Measurements from ENCODE around the gene NHSL2.
A peak's percentile ranks its signal among the peaks of the same experiment; 100 is the strongest.

The NHSL2 gene

DNA sequence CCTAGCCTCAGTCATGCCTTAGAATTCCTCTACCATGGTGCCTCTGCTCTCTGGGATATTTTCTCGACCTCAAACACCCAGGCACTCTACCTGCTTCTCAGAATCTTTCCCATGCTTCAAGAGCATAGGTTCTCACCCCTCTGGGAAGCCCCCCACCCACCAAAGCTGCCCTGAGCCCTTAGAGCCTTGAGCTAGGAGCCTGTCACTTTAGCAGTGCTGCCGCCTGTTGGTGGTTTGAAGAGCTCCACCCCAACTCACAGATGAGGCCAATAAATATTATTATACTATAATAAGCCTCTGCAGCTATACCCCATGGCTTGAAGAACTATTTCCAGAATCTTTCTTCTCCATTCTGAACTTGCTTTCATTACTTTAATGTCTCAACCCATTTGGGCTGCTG, 111.3 kb downstream of the NHSL2 start:
- DNase-seq: peak; percentile 10

DNA sequence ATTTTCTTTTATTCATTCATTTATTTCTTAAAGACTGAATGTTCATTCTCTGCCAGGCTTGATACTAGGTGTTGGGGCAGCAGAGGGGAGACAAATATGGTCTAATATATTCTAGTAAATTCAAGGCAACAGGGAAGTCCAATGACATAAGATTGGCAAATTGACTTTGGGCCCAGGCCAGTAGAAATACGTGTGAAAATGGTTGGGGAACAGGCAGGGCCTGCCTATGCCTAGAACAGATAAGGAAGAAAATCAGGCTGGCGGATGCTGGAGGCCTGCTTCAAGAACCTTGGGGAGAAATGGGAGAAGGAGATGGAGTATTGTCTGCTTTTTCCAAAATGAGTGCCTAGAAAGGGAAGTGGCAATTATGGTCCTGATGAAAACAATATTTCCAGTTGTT, 112.4 kb downstream of the NHSL2 start:
- DNase-seq: no peak

DNA sequence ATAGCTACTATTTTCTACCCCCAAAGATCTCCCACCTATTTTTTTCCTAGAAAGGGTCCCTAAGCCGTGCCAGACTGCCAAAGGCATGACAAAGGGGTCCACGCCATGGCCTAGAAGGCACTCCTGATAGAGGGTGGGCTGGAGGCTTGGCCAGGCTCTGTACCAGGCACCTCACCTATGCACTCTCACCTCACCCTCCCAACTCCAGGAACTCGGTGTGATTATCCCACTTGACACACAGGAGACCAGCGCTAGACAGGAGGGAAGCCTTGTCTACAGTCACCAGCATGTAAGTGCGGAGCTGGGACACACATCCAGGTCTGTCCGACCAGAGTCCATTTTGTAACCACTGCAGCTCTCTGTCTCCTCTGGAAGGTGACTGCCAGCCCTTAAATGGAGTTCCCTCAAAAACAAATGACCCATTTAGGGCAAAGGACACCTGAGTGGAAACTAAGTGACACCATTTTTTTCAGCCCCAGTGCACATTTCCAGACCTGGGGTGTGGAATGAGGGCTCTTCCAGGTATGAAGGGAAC, 114.7 kb downstream of the NHSL2 start:
- no peak for DNase-seq

DNA sequence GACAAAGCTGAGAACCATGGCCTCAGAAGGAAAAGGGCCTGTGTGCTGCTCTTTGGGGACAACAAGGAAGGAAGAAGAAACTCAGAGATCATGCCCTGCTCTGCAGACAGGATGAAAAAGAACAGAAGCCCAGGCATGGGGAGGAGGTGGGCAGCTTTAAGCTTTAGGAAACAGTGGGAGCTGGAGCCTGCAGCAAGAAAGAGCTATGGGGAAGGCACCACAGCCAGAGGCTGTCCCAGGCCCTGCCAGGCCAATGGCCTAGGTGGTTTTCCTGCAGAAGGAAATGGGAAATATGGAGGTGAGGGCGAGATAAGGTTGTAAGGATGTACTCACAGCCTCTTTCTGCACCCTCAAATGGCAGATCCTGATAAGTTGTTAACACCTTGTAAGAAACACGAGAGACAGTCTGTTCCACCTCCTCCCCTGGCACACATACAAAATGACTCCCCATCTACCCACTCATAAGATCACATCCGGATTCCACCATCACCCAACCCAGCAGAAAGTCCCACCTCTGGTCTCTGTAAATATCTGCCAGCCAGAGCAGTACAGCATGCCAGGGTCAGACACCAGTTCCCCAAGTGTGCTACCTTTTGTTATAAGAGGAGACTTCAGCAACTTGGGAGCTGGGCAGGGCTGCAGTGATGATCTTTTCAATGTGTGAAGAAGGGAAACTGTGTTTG, 115.8 kb downstream of the NHSL2 start:
- DNase-seq: no peak

DNA sequence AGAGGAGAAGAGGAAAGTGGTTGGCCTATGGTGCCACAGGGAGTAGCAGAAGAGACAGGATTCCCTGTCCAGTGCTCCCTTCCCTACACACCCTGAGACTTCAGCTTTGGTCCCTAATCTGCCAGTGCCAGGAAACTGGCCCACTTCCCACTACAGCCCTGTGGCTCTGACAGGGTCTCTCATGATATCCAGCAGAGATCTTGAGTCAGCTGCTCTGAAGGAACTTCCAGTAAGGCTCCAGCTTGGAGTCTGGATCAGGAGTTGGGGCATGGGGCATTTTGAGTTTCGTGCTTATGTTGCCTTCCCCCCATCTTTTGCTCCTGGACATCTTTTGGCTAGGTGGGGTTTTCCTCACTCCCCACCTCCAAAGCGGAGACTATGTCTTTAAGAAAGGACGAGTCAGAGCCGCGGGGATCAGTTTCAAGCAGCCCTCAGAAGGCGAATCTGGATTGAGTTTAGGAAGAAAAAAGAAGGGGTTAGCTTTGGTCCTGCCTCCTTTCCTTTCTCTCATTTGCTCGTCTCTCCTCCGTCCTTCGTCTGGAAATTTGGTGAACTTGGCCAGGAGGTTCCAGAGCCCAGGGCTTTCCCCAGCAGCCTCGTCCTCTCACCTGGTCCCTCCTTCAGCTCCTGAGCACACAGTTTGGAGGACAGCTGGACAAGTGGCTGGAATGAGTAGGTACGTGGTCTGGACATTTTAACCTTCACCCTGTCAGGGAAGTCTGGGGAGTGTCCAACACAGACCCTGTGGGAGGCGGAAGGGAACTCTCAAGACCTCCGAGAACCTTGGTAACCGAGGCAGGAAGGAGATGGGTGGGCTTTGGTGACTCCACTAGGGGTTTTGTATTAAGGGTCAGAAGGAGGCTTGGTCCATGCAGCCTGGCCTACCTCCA, 116.6 kb downstream of the NHSL2 start:
- DNase-seq: no peak

DNA sequence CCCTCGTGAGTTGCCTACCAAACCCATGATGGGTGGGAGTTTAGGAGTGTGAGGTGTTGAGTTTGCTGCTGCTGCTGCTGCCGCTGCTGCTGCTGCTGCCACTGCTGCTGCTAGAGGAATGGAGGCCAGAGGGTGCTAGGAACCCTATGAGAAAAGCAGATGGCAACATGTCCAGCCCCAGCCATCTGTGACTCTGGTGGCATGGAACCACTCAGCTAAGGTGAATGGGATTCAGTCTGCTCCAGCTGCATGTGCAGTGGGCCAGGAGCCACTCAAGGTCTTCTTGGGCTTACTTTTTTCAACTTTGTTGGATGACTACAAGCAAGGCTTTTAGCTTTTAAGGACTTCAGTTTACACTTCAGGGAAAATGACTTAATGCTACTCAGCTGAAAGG, 117.3 kb downstream of the NHSL2 start:
- no peak for DNase-seq

DNA sequence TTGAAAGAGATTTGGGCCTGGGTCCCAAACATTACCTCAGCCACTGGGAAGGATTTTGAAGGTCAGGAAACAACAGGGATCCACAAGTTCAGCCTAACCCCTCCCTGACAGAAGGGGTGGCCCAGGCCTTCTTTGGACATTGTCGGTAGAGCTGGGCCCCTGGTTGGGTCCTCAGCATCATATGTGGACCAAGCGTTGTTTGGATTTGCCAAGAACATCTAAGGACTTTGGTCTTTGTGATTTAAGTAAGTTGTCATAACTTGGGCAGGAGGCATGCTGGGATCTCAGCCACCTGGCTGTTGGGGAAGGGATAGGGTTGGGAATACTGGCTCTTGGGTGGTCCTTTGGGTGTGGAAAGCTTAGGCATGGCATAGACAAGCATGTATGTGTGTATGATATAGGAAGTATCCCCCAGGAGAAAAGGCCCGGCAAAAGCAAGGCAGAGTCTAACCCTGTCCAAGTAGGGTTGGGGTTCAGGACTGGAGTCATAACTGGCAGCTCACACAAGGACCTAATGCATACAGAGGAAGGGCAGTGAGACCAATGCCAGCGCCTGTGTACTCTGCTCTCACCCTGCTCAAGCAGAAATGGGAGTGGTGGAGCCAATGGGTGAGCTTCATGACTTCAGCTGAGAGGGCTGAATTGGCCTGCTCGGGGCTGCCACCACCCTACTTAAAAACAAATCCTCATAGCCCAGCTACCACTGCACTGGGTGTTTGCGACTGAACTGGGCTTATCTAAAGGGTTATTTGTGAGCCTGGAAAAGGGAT, 118.2 kb downstream of the NHSL2 start:
- no peak for DNase-seq

DNA sequence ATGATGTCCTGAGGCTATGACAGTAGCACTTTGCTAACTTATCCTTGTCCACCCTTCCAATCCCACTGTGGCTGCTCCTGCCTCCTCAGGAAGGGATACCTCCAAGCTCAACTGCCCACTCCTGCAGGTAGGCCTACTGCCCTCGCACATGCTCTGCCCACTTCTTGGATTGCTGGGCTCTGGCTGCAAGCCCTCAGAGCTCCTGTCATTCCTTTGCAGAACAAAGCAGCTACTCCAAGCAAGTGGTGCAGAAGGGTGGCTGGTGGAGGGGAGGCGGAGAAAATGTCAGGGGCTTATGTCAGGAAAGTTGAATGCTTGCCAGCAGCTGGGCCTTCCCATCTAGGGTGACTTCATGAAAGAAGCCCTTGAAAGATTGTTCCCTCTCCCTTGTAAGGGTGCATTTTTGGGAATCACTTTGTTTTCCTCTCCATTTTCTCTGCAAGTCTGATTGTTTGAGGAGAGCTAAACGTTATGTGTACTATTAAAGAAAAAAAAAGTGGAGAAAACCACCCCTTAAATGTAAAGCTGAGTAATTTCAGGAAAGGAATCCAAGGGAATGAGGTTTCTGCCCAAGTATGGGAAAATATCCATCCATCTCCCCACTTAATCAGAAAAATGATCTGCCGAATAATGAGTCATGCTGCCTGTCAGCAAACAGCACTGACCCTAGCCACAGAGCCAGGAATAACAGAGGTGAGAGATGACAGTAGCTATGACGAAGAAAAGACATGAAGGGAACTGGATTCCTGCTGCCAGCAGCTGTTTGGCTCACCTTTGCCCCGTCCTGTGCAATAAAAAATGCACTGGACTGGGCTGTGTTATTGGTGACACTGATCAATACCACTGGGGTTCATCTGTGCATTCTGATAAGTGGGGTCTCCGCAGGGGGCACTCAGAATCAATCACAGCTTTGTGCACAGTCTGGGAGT, 119.1 kb downstream of the NHSL2 start:
- no peak for DNase-seq

DNA sequence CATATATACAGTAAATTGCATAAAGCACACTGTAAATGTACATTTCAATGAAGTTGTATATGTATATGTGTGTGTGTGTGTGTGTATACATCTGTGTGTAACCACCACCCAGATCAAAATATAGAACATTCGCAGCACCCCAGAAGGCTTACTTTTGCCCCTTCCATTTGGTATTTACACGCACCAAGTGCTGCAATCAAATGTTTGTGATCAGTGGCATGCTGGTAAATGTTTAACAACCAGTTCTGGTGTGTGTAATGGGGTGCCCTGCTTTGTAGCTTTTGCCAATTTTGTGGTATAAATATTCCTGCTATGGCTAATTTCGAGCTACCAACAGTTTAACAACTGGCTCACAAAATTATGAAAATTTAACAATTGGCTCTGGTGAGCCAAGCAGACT, 119.8 kb downstream of the NHSL2 start:
- DNase-seq: no peak

DNA sequence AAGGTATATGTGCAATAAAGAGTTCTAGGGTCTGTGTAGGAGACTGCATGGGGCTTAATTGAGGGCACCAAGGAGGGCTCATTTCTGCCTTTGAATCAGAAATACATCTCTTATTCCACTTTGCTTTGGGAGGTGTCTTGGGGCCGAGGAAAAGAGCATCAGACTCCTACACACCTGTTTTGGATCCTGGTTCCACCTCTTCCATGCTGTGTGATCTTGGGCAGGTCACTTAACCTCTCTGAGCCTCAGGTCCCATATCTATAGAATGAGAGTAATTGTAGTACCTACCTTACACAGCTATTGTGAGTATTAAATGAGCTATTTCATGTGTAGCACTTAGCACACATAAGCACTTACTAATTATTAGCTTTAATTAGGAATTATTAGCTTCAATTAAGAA, 120.5 kb downstream of the NHSL2 start:
- no peak for DNase-seq

DNA sequence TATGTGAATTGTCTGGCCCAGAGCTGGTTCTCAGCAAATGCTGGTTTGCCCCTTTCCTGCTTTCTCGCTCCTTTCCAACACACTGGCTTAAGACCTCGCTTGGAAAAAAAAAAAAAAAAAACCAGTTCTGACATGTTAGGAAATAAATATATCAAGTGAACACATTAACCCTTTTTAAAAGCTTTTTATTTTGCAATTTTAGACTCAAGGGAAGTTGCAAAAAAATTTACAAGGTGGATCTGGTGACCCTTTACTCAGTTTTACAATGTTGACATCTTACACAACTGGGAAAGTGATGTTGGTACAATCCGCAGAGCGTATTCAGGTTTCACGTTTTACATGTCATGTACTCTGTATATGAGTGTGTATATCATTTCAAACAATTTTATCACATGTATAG, 121.0 kb downstream of the NHSL2 start:
- no peak for DNase-seq

DNA sequence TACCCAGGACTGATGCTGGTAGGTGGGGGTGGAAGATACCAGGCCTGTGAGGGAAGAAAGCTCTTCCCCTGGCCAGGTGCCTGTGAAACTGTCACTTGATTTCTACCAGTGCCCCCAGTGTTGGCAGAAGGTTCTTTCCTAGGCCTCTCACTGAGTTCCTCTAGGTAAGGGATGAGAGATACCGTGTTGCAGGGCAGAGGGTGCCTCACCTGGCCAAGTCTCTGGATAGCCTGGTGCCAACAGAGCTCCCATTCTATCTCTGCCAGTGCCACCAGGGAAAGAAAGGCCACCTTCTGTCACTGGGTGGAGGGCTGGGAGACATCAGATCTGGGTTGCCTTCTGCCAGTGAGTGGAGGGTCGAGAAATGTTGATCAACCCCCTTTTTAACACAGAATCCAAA, 127.0 kb downstream of the NHSL2 start:
- no peak for DNase-seq

DNA sequence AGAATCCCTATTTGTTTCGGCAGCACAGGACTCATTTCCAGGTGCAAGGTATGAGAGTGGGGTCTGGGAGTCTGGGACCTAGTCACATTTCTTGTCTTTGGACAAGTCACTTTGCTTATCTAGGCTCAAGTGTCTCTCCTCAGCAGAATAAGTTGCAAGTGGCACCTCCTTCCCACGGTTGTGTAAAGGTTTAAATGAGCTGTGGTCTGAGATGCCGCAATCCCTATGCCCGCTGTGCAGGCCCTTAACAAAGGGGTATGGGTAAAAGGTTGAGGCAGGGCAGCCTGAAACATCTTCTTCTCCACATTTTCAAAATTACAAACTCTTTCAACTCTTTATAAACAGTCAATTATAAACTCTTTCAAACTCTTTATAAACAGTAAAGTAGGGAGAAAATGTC, 127.4 kb downstream of the NHSL2 start:
- no peak for DNase-seq

DNA sequence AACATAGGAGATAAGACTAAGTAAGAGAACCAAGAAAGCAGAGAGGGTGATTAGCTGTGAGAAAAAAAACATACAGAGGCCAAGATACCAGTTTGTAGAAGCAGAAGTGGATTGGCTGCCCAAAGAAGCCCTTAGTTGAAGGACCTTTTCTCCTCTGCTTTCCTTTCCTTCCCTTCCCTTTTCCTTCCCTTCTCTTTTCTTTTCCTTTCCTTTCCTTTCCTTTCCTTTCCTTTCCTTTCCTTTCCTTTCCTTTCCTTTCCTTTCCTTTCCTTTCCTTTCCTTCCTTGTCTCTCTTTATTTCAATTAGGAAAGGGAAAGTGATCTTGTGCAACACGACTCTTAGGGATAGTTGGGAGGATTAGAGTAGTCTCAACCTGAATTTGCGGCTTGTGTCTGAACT, 128.2 kb downstream of the NHSL2 start:
- no peak for DNase-seq

DNA sequence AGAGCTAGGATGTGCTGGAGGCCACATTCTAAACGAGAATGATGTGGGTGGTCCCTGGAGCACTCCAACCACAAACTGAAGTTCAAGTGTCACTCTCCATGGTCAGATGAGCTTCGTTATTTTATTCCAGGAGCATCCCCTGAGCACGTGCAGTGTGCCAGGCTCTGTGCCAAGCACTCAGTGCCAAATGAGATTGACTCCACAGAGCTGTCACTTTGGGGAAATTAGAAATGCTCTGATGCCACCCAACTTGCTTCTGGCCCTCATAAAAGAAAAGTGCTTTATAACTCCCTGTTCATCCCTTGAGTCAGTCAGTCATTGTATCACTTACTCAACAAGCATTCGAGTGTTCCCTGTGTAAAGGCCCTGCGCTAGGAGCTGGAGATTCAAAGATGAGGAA, 129.9 kb downstream of the NHSL2 start:
- no peak for DNase-seq

DNA sequence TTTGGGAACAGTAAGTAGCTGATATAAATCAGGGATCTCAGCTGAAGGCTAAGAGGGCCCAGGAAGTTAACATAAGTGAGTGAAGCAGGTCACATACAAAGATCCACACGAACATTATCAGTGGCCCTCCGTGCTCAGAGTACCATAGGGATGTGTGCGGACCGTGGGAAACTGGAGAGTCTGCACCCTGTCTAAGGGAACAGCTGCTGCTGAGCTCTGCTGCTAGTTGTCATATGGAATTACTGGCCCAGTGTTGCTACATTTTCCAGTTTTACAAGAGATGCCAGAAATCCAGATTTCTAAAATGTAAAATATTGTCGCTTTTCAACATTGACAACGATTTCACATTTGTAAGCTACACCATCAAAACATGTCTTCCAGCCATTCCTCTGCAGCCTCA, 130.5 kb downstream of the NHSL2 start:
- DNase-seq: no peak

DNA sequence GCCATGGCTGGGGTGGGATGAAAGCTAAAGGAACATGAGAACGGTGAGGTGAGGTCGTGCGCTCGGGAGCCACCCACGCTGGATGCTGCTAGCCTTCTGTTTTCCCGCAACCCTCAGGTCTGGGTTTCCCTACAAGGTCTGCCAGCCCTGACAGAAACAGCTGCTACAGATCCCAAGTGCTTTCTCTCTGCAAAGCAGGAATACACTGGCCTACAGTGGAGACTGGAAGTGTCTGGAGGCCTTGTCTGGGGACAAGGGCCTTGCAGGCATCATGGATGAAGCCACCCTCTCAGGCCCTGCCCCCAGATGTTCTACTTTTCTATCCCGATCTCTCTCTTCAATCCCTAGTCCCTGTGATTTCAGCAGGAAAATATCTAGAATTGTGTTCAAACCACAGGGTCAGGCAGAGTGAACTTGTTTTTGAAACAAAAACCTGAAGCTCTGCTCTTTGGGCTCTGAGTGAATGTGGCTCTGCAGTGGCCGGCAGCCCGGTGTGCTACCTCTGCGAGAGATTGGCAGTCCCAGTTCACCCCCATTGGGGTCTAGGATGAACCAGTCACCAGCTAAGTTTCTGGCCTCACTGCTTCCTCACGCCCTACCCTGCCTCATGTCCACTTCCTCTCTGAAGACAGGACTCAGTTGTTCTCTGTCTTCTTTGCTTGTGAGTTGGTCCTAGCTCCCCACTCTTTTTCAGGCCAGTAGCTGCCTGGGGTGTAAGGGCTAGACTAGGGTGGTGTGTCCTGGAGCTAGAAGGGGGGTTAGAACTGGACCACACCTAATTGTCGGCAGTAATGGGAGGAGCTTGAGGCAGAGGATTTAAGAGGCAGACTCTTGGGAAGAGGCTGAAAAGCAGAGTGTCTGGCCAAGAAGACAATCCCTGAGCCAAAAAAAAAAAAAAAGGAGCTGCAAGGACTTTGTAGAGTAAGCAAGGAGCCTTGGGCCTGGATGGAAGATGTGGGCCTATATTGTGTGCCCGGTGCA, 131.5 kb downstream of the NHSL2 start:
- DNase-seq: no peak

DNA sequence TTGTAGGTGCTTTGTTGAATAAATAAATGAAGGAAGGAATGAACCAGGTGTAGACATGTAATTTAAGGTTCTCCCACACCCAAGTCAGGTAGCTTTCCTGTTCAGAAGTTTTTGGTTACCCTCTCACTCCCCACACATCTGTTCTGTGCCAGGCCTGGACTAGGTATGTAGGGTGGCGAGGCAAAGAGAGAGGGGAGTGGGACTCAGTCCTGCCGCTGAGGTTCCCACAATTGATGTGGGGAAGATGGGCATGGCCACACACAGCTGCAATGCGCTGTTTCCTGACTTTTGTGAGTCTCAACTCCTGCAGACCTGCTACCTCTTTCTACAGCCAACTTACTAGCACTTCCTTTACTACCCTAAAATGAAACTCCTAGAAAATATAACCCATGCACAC, 132.2 kb downstream of the NHSL2 start:
- DNase-seq: no peak

DNA sequence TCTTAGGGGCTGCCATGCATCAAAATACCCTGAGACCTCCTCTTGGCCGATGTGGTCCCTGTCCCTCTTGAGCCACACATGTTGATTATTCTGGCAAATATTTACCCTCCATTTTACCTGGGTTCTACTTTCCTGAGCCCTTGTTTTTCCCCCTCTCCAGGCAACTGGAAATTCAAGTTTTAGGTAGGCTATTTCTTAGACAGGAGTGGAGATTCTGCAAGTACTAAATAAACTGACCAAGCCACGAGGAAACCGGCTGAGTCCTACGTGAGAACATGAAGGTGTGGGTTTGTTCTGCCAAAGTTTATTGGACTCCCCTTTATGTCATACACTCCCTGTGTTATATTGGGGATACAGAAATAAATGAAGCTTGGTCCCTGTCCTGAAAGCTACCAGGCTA, 133.0 kb downstream of the NHSL2 start:
- DNase-seq: no peak

DNA sequence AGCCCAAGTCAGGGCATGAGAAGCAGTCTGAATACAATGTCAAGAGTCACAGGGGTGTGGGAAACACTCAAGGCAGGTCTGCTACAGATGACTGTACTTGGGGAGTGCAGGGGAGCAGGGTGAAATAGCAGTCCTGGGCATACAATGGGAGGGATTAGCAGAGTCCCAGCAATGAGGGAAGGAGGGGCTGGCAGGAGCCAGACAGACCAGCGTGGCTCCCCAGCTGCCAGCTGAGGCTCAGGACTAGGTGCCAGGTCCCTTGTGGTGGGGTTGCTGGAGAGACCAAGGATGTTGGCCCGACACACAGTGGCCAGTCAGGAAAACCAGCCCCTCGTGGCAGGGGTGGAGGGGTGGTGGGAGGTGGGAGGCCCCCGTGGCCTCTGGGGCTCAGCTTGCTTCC, 134.5 kb downstream of the NHSL2 start:
- no peak for DNase-seq
